ENCODE measurements around the gene TSPAN32. TPM values are rescaled to one million over a fixed set of nuclear protein-coding genes. Genes with fewer than 3 reads are reported as not detected.

Gene TSPAN32
- total and polyA plus RNA-seq, 2 donors (not counting 3 experiments of a cell fraction or from before 2014, with no cell fraction given): not detected

DNA sequence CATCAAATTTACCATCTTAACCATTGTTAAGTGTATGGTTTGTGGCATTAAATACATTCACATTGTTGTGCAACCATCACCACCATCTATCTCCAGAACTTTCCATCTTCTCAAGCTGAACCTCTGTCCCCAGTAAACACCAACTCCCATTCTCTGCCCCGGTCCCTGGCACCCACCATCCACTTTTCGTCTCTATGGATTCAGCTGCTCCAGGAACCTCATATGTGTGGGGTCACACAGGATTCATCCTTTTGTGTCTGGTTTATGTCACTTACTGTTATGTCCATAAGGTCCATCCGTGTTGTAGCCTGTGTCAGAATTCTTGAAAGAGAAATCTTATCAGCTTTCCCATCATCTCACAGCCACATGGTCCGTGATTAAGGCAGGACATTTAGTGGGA, 16.3 kb downstream of the TSPAN32 start:
- no peak for FAIRE-seq
- CTCF ChIA-PET: no interaction called here
- dilution Hi-C loops (cut with MboI; ENCODE audit: extremely low pct_ligation_motif_present, low sequenced_read_pairs): no loop called here

GRCh38 chr11:2318707-2319106, 16.9 kb downstream of the TSPAN32 start:
- BruUV-seq (replicated peaks): no TSS peak
- intact Hi-C loops (cut with micrococcal nuclease): no loop called here
- Histone ChIP-seq H3K27ac (ENCODE audit: insufficient read depth, low read depth, low read length) (no peak overlapping the region), H3K79me2 (ENCODE audit: control insufficient read depth, insufficient read depth, low read length) (no peaks in the 10 kb centered on the region), H3K9me1 (replicated peaks; ENCODE audit: control insufficient read depth, extremely low read depth, insufficient read depth, low read length) (no peaks in the 10 kb centered on the region), H2AFZ (ENCODE audit: low read depth, low read length) (no peak overlapping the region), H3K36me3 (ENCODE audit: control insufficient read depth in 2 of 2, extremely low read depth in 1 of 2, insufficient read depth in 2 of 2, low read length in 2 of 2) (no peaks in the 10 kb centered on the region), H3K4me1 (ENCODE audit: control insufficient read depth, extremely low read depth, insufficient read depth, low read length) (no peaks in the 10 kb centered on the region), H3K4me3 (replicated peaks in 1 of 3; ENCODE audit: insufficient read depth in 1 of 3, low read depth in 1 of 3, low read length in 3 of 3) (no peak overlapping the region), H4K20me1 (replicated peaks; ENCODE audit: control insufficient read depth, extremely low read depth, insufficient read depth, low read length) (no peaks in the 10 kb centered on the region), H3K4me2 (ENCODE audit: insufficient read depth, low read length) (no peak overlapping the region), H3K9ac (replicated peaks; ENCODE audit: extremely low read depth, insufficient read depth, low read length) (no peak overlapping the region), H3K27me3 (ENCODE audit: control insufficient read depth in 2 of 2, insufficient read depth in 2 of 2, low read length in 2 of 2) (no peaks in the 10 kb centered on the region), H3K9me3 (replicated peaks; ENCODE audit: control insufficient read depth, insufficient read depth, low read length) (no peaks in the 10 kb centered on the region)
- DNase-seq (ENCODE audit: low read depth, low spot score) (no peak), FAIRE-seq (no peak)
- POLR2A ChIA-PET: no interaction called here
- TF ChIP-seq FOS (IDR thresholded peaks at IDR 0.05; ENCODE audit: borderline replicate concordance, insufficient read depth, low read length) (no peak), GATA2 (IDR thresholded peaks at IDR 0.05; ENCODE audit: insufficient read depth, insufficient read length, low read depth, low read length) (no peak), POLR2A (IDR thresholded peaks at IDR 0.05; ENCODE audit: low read depth, low read length) (no peak), MYC (IDR thresholded peaks at IDR 0.05; ENCODE audit: low read depth, low read length) (no peak), EZH2 (IDR thresholded peaks at IDR 0.05; ENCODE audit: borderline replicate concordance, low read depth, low read length, severe bottlenecking) (no peak), JUN (IDR thresholded peaks at IDR 0.05; ENCODE audit: borderline replicate concordance, insufficient read depth, insufficient read length, low read depth) (no peak)
- TF ChIP-seq, protein P1, sequence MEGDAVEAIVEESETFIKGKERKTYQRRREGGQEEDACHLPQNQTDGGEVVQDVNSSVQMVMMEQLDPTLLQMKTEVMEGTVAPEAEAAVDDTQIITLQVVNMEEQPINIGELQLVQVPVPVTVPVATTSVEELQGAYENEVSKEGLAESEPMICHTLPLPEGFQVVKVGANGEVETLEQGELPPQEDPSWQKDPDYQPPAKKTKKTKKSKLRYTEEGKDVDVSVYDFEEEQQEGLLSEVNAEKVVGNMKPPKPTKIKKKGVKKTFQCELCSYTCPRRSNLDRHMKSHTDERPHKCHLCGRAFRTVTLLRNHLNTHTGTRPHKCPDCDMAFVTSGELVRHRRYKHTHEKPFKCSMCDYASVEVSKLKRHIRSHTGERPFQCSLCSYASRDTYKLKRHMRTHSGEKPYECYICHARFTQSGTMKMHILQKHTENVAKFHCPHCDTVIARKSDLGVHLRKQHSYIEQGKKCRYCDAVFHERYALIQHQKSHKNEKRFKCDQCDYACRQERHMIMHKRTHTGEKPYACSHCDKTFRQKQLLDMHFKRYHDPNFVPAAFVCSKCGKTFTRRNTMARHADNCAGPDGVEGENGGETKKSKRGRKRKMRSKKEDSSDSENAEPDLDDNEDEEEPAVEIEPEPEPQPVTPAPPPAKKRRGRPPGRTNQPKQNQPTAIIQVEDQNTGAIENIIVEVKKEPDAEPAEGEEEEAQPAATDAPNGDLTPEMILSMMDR (IDR thresholded peaks at IDR 0.05; ENCODE audit: extremely low read depth in 1 of 2, insufficient read depth in 1 of 2, low read depth in 1 of 2, low read length in 2 of 2): no peak
- TF ChIP-seq, protein P2, sequence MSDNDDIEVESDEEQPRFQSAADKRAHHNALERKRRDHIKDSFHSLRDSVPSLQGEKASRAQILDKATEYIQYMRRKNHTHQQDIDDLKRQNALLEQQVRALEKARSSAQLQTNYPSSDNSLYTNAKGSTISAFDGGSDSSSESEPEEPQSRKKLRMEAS (IDR thresholded peaks at IDR 0.05; ENCODE audit: insufficient read depth, insufficient read length): no peak
- CTCF ChIA-PET: no interaction called here
- dilution Hi-C loops (cut with MboI; ENCODE audit: extremely low pct_ligation_motif_present, low sequenced_read_pairs): no loop called here

More for the DNA sequence above, 16.3 kb downstream of the TSPAN32 start:
- Histone ChIP-seq H3K4me3 (replicated peaks in 1 of 3; ENCODE audit: insufficient read depth in 1 of 3, low read depth in 1 of 3, low read length in 3 of 3) (no peak overlapping the region), H3K9me3 (replicated peaks; ENCODE audit: control insufficient read depth, insufficient read depth, low read length) (no peaks in the 10 kb centered on the region), H3K36me3 (ENCODE audit: control insufficient read depth in 2 of 2, extremely low read depth in 1 of 2, insufficient read depth in 2 of 2, low read length in 2 of 2) (no peaks in the 10 kb centered on the region), H3K9ac (replicated peaks; ENCODE audit: extremely low read depth, insufficient read depth, low read length) (no peak overlapping the region), H3K27ac (ENCODE audit: insufficient read depth, low read depth, low read length) (no peak overlapping the region), H3K4me1 (ENCODE audit: control insufficient read depth, extremely low read depth, insufficient read depth, low read length) (no peaks in the 10 kb centered on the region), H2AFZ (ENCODE audit: low read depth, low read length) (no peak overlapping the region), H4K20me1 (replicated peaks; ENCODE audit: control insufficient read depth, extremely low read depth, insufficient read depth, low read length) (no peaks in the 10 kb centered on the region), H3K79me2 (ENCODE audit: control insufficient read depth, insufficient read depth, low read length) (no peaks in the 10 kb centered on the region), H3K9me1 (replicated peaks; ENCODE audit: control insufficient read depth, extremely low read depth, insufficient read depth, low read length) (no peaks in the 10 kb centered on the region), H3K4me2 (ENCODE audit: insufficient read depth, low read length) (no peak overlapping the region), H3K27me3 (ENCODE audit: control insufficient read depth in 2 of 2, insufficient read depth in 2 of 2, low read length in 2 of 2) (no peaks in the 10 kb centered on the region)
- TF ChIP-seq POLR2AphosphoS5 (IDR thresholded peaks at IDR 0.05; ENCODE audit: insufficient read depth, low read depth, low read length) (no peak), MYC (IDR thresholded peaks at IDR 0.05; ENCODE audit: low read depth, low read length) (no peak), POLR2A (IDR thresholded peaks at IDR 0.05; ENCODE audit: low read depth, low read length) (no peak), JUN (IDR thresholded peaks at IDR 0.05; ENCODE audit: borderline replicate concordance, insufficient read depth, insufficient read length, low read depth) (no peak)
- TF ChIP-seq, protein P1 (IDR thresholded peaks at IDR 0.05; ENCODE audit: extremely low read depth in 1 of 2, insufficient read depth in 1 of 2, low read depth in 1 of 2, low read length in 2 of 2): no peak
- TF ChIP-seq, protein P2 (IDR thresholded peaks at IDR 0.05; ENCODE audit: insufficient read depth, insufficient read length): no peak
- POLR2A ChIA-PET: no interaction called here
- no peak for DNase-seq (ENCODE audit: low read depth, low spot score)
- no TSS peak for BruUV-seq (replicated peaks)
- intact Hi-C loops (cut with micrococcal nuclease): no loop called here

Measured in endothelial cell of umbilical vein (primary cell).